Ishikawa (cell line): ENCODE data around the gene PARPBP.

Experiments
- CEBPB ChIP-seq: IDR thresholded peaks from 2 replicates; pipeline ENCODE4 v1.6.1; 2012
- CREB1 ChIP-seq: IDR thresholded peaks from 2 replicates; pipeline ENCODE4 v1.6.1; 2012; ENCODE audit warnings: low read depth
- EGR1 ChIP-seq: IDR thresholded peaks from 2 replicates; pipeline ENCODE4 v1.6.1; 2012
- EP300 ChIP-seq: IDR thresholded peaks from 2 replicates; pipeline ENCODE4 v1.6.1; 2012; ENCODE audit warnings: borderline replicate concordance
- FOXM1 ChIP-seq: IDR thresholded peaks from 2 replicates; pipeline ENCODE4 v1.6.1; 2012; ENCODE audit warnings: low read depth, borderline replicate concordance
- MAX ChIP-seq: IDR thresholded peaks from 2 replicates; pipeline ENCODE4 v1.6.1; 2012
- NFIC ChIP-seq: IDR thresholded peaks from 2 replicates; pipeline ENCODE4 v1.6.1; 2012
- RAD21 ChIP-seq: IDR thresholded peaks from 2 replicates; pipeline ENCODE4 v1.6.1; 2012; ENCODE audit warnings: low read depth
- TAF1 ChIP-seq: IDR thresholded peaks from 2 replicates; pipeline ENCODE4 v1.6.1; 2012; ENCODE audit warnings: low read depth, mild to moderate bottlenecking
- TCF12 ChIP-seq: IDR thresholded peaks from 2 replicates; pipeline ENCODE4 v1.6.1; 2012; ENCODE audit warnings: low read depth
- TEAD4 ChIP-seq: IDR thresholded peaks from 2 replicates; pipeline ENCODE4 v1.6.1; 2012
- USF1 ChIP-seq: IDR thresholded peaks from 2 replicates; pipeline ENCODE4 v1.6.1; 2012
- YY1 ChIP-seq: IDR thresholded peaks from 2 replicates; pipeline ENCODE4 v1.6.1; 2012; ENCODE audit warnings: low read depth
- ZBTB7A ChIP-seq: IDR thresholded peaks from 2 replicates; pipeline ENCODE4 v1.6.1; 2012; ENCODE audit warnings: low read depth
- TF ChIP-seq, protein P1 (sequence below): IDR thresholded peaks from 2 replicates; pipeline ENCODE4 v1.6.1; 2012; ENCODE audit warnings: low read depth, mild to moderate bottlenecking

PARPBP gene

GRCh38 chr12:102096855-102097254, 23.1 kb upstream of the PARPBP start:
- TF ChIP-seq FOXM1 (no peak), TEAD4 (no peak), MAX (no peak), NFIC (no peak), ZBTB7A (no peak), USF1 (no peak), CEBPB (no peak), EP300 (no peak), CREB1 (no peak), EGR1 (no peak), TAF1 (no peak), TCF12 (no peak)
- TF ChIP-seq, protein P1, sequence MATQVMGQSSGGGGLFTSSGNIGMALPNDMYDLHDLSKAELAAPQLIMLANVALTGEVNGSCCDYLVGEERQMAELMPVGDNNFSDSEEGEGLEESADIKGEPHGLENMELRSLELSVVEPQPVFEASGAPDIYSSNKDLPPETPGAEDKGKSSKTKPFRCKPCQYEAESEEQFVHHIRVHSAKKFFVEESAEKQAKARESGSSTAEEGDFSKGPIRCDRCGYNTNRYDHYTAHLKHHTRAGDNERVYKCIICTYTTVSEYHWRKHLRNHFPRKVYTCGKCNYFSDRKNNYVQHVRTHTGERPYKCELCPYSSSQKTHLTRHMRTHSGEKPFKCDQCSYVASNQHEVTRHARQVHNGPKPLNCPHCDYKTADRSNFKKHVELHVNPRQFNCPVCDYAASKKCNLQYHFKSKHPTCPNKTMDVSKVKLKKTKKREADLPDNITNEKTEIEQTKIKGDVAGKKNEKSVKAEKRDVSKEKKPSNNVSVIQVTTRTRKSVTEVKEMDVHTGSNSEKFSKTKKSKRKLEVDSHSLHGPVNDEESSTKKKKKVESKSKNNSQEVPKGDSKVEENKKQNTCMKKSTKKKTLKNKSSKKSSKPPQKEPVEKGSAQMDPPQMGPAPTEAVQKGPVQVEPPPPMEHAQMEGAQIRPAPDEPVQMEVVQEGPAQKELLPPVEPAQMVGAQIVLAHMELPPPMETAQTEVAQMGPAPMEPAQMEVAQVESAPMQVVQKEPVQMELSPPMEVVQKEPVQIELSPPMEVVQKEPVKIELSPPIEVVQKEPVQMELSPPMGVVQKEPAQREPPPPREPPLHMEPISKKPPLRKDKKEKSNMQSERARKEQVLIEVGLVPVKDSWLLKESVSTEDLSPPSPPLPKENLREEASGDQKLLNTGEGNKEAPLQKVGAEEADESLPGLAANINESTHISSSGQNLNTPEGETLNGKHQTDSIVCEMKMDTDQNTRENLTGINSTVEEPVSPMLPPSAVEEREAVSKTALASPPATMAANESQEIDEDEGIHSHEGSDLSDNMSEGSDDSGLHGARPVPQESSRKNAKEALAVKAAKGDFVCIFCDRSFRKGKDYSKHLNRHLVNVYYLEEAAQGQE, result no peak

- TF ChIP-seq EP300 (no peak), ZBTB7A (no peak), EGR1 (no peak), FOXM1 (no peak), TCF12 (no peak), TAF1 (no peak), TEAD4 (no peak), USF1 (no peak), YY1 (no peak), RAD21 (no peak), CEBPB (no peak), MAX (no peak), CREB1 (no peak), NFIC (no peak)
- TF ChIP-seq, protein P1, result no peak
These were observed 13.1 kb upstream of the PARPBP start for GRCh38 chr12:102106905-102107304.

DNA sequence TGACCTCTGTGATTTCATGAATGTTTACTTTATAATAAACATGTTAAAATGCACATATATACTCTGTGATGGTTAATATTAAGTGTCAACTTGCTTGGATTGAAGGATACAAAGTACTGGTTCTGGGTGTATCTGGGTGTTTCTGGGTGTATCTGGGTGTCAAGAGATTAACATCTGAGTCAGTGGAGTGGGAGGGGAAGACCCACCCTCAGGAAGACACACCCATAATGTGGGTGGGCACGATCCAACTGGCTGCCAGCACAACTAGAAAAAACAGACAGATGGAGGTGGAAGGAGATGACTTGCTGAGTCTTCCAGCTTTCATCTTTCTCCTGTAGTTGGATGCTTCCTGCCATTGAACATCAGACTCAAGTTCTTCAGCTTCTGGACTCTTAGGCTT, 12.0 kb upstream of the PARPBP start:
- TF ChIP-seq USF1, result no peak
- TF ChIP-seq, protein P1, result no peak
- no peak for TF ChIP-seq EGR1
- no peak for TF ChIP-seq RAD21
- no peak for TF ChIP-seq EP300
- no peak for TF ChIP-seq ZBTB7A
- no peak for TF ChIP-seq CEBPB
- TF ChIP-seq YY1, result no peak
- TF ChIP-seq FOXM1, result no peak
- TF ChIP-seq CREB1, result no peak
- no peak for TF ChIP-seq TEAD4
- no peak for TF ChIP-seq MAX
- no peak for TF ChIP-seq TAF1
- no peak for TF ChIP-seq NFIC
- TF ChIP-seq TCF12, result no peak

- TF ChIP-seq EP300 (no peak), TCF12 (no peak), CREB1 (no peak), TAF1 (no peak), MAX (no peak), USF1 (no peak), ZBTB7A (no peak), NFIC (no peak), CEBPB (no peak), YY1 (no peak), TEAD4 (no peak), EGR1 (no peak), RAD21 (no peak), FOXM1 (no peak)
- TF ChIP-seq, protein P1, result no peak
These were observed 9.2 kb upstream of the PARPBP start for GRCh38 chr12:102110782-102111181.
